Measurements from ENCODE around the gene FANCC. TPM values are rescaled to one million over a fixed set of nuclear protein-coding genes. Genes with fewer than 3 reads are reported as not detected.
"Not testable (repeated sequence)": the region's sequence is repeated elsewhere in the genome, so short reads cannot be mapped to it uniquely, and the experiment has no call there.

FANCC gene
- total RNA-seq, 4 donors from 2014 or later: 13.8 to 32.2 (median 21.4) TPM

GRCh38 chr9:95338243-95338642, 20.7 kb upstream of the FANCC start:
- no peak for DNase-seq

GRCh38 chr9:95336281-95336680, 18.8 kb upstream of the FANCC start:
- DNase-seq: peak in 1 of 3 donors; percentile 49
- no peak overlapping the region for H3K27ac ChIP-seq
- no peaks in the 10 kb centered on the region for H3K4me1 ChIP-seq
- H3K27me3 ChIP-seq: no peaks in the 10 kb centered on the region
- H3K4me3 ChIP-seq: no peak overlapping the region
- H3K36me3 ChIP-seq: no peaks in the 10 kb centered on the region
- TF ChIP-seq POLR2A (IDR thresholded peaks at IDR 0.05) (no peak), CTCF (IDR thresholded peaks at IDR 0.05) (peak in 4 of 6 experiments; percentile 30 to 52 (median 45))
- H3K9me3 ChIP-seq: peaks cover 0 to 5% (median 1%) of the 10 kb centered on the region in 4 donors

More at GRCh38 chr9:95338243-95338642, 20.7 kb upstream of the FANCC start:
- Histone ChIP-seq H3K36me3 (no peaks in the 10 kb centered on the region), H3K27ac (no peak overlapping the region), H3K9me3 (peaks cover 0 to 5% (median 1%) of the 10 kb centered on the region in 4 donors), H3K27me3 (no peaks in the 10 kb centered on the region), H3K4me3 (no peak overlapping the region), H3K4me1 (no peaks in the 10 kb centered on the region)
- TF ChIP-seq CTCF (IDR thresholded peaks at IDR 0.05) (no peak), POLR2A (IDR thresholded peaks at IDR 0.05) (no peak)

- no peak for TF ChIP-seq POLR2A (IDR thresholded peaks at IDR 0.05)
- TF ChIP-seq CTCF (IDR thresholded peaks at IDR 0.05): no peak
- DNase-seq: no peak
- Histone ChIP-seq H3K9me3 (peaks cover 0 to 5% (median 1%) of the 10 kb centered on the region in 4 donors), H3K27me3 (no peaks in the 10 kb centered on the region), H3K4me1 (no peaks in the 10 kb centered on the region), H3K36me3 (no peaks in the 10 kb centered on the region), H3K27ac (no peak overlapping the region), H3K4me3 (no peak overlapping the region)
These were observed 15.9 kb upstream of the FANCC start for GRCh38 chr9:95333426-95333825.

GRCh38 chr9:95332860-95333259, 15.4 kb upstream of the FANCC start:
- H3K4me1 ChIP-seq: no peaks in the 10 kb centered on the region
- H3K9me3 ChIP-seq: peaks cover 0 to 5% (median 1%) of the 10 kb centered on the region in 4 donors
- no peak overlapping the region for H3K27ac ChIP-seq
- H3K4me3 ChIP-seq: no peak overlapping the region
- no peaks in the 10 kb centered on the region for H3K27me3 ChIP-seq
- DNase-seq: no peak
- TF ChIP-seq CTCF (IDR thresholded peaks at IDR 0.05) (no peak), POLR2A (IDR thresholded peaks at IDR 0.05) (no peak)
- H3K36me3 ChIP-seq: no peaks in the 10 kb centered on the region

- no peak overlapping the region for H3K4me3 ChIP-seq
- DNase-seq: no peak
- H3K36me3 ChIP-seq: no peaks in the 10 kb centered on the region
- no peaks in the 10 kb centered on the region for H3K9me3 ChIP-seq
- H3K27me3 ChIP-seq: no peaks in the 10 kb centered on the region
- H3K27ac ChIP-seq: no peak overlapping the region
- TF ChIP-seq CTCF (IDR thresholded peaks at IDR 0.05) (no peak), POLR2A (IDR thresholded peaks at IDR 0.05) (no peak)
- H3K4me1 ChIP-seq: no peaks in the 10 kb centered on the region
These were observed 13.4 kb upstream of the FANCC start for GRCh38 chr9:95330720-95331404.

GRCh38 chr9:95329061-95329460, 11.6 kb upstream of the FANCC start:
- not testable (repeated sequence) for H3K4me3 ChIP-seq, H3K4me1 ChIP-seq, H3K27me3 ChIP-seq, H3K9me3 ChIP-seq, H3K27ac ChIP-seq, DNase-seq, H3K36me3 ChIP-seq
